Brain microvascular endothelial cell (primary cell): ENCODE results near the gene NELFCD.

Experiments
- DNase-seq: peaks from one replicate; pipeline ENCODE4 v3.0.0-alpha.2; 2020
- H3K27ac ChIP-seq: fragments of 250-450 bp; sonication (Bioruptor Pico); 2 replicates; pipeline ENCODE4 v1.5.1; 2020; ENCODE audit warnings: mild to moderate bottlenecking, moderate library complexity
- H3K27me3 ChIP-seq: fragments of 250-450 bp; sonication (Bioruptor Pico); replicated peaks from 2 replicates; pipeline ENCODE4 v1.5.1; 2020; ENCODE audit warnings: mild to moderate bottlenecking
- H3K36me3 ChIP-seq: fragments of 250-450 bp; sonication (Bioruptor Pico); replicated peaks from 2 replicates; pipeline ENCODE4 v1.5.1; 2020; ENCODE audit warnings: mild to moderate bottlenecking
- H3K4me3 ChIP-seq: 2 replicates; pipeline ENCODE4 v1.5.1; 2011; ENCODE audit warnings: low read depth, mild to moderate bottlenecking, control low read depth, low read length, moderate library complexity
- in situ Hi-C: cut with HindIII; loops from 2 replicates; pipeline ENCODE4 v1.10.0; 2017; ENCODE audit warnings: low sequenced_read_pairs, low pct_ligation_motif_present
- TF ChIP-seq, protein P1 (sequence below): IDR thresholded peaks from 2 replicates; pipeline ENCODE4 v1.5.1; 2011; ENCODE audit warnings: low read depth, mild to moderate bottlenecking, moderate library complexity, low read length, control low read depth, inconsistent platforms; ENCODE audit errors: missing control alignments

The NELFCD gene

GRCh38 chr20:58998656-58999055 is 17.6 kb downstream of the NELFCD start:
- Histone ChIP-seq H3K36me3 (peaks cover 46% of the 10 kb centered on the region), H3K27ac (no peak overlapping the region), H3K4me3 (no peak overlapping the region), H3K27me3 (no peaks in the 10 kb centered on the region)
- TF ChIP-seq, protein P1, sequence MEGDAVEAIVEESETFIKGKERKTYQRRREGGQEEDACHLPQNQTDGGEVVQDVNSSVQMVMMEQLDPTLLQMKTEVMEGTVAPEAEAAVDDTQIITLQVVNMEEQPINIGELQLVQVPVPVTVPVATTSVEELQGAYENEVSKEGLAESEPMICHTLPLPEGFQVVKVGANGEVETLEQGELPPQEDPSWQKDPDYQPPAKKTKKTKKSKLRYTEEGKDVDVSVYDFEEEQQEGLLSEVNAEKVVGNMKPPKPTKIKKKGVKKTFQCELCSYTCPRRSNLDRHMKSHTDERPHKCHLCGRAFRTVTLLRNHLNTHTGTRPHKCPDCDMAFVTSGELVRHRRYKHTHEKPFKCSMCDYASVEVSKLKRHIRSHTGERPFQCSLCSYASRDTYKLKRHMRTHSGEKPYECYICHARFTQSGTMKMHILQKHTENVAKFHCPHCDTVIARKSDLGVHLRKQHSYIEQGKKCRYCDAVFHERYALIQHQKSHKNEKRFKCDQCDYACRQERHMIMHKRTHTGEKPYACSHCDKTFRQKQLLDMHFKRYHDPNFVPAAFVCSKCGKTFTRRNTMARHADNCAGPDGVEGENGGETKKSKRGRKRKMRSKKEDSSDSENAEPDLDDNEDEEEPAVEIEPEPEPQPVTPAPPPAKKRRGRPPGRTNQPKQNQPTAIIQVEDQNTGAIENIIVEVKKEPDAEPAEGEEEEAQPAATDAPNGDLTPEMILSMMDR, result no peak
- in situ Hi-C loops, result no loop called here
- no peak for DNase-seq

GRCh38 chr20:59000326-59000725 is 19.3 kb downstream of the NELFCD start:
- H3K27me3 ChIP-seq, result no peaks in the 10 kb centered on the region
- H3K4me3 ChIP-seq, result no peak overlapping the region
- in situ Hi-C loops, result no loop called here
- no peak overlapping the region for H3K27ac ChIP-seq
- TF ChIP-seq, protein P1, result no peak
- peaks cover 31% of the 10 kb centered on the region for H3K36me3 ChIP-seq
- DNase-seq, result no peak

DNA sequence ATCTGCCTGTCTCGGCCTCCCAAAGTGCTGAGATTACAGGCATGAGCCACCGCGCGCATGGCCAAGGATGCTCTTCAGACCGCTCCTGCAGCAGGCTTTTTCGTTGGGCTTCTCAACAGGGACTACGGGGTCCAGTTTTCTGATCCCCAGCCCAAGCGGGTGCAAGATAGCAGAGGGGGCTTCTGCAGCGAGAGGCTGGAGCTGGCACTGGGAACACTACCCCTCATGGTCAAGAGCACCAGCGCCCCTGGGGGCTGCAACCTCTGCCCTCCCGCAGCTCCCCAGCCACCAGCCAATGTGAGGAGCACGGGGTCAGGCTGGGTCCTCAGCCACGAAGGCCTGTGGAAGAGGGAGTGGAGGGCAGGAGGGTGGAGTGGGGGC is 20.0 kb downstream of the NELFCD start:
- peaks cover 24% of the 10 kb centered on the region for H3K36me3 ChIP-seq
- TF ChIP-seq, protein P1, result no peak
- no peak for DNase-seq
- H3K27ac ChIP-seq, result no peak overlapping the region
- no peaks in the 10 kb centered on the region for H3K27me3 ChIP-seq
- H3K4me3 ChIP-seq, result no peak overlapping the region
- in situ Hi-C loops, result no loop called here

GRCh38 chr20:59001449-59002171 is 20.6 kb downstream of the NELFCD start:
- no peak for DNase-seq
- TF ChIP-seq, protein P1, result no peak
- in situ Hi-C loops, result no loop called here
- H3K36me3 ChIP-seq, result peaks cover 18% of the 10 kb centered on the region
- no peak overlapping the region for H3K27ac ChIP-seq
- H3K4me3 ChIP-seq, result no peak overlapping the region
- H3K27me3 ChIP-seq, result no peaks in the 10 kb centered on the region

DNA sequence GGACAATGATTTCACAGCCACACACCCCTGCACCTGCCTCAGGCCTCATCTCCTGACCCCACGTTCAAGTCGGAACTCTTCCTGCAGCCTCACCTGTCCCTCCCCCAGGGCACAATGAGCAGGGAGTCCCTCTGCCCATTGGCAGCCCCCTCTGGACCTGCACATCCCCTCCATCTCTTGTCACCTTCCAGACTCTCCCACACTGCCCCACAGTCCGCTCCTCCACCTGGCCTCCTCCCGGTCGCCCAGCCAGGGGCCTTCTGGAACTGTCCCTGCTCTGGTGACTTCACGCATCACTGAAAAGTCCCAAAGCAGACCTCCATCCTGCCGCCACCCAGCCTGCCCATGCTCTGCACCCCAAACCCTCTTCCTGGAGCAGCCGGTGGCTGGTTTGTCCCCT is 21.3 kb downstream of the NELFCD start:
- no peaks in the 10 kb centered on the region for H3K27me3 ChIP-seq
- no peak overlapping the region for H3K4me3 ChIP-seq
- in situ Hi-C loops, result no loop called here
- H3K36me3 ChIP-seq, result peaks cover 14% of the 10 kb centered on the region
- TF ChIP-seq, protein P1, result no peak
- no peak overlapping the region for H3K27ac ChIP-seq
- DNase-seq, result no peak

DNA sequence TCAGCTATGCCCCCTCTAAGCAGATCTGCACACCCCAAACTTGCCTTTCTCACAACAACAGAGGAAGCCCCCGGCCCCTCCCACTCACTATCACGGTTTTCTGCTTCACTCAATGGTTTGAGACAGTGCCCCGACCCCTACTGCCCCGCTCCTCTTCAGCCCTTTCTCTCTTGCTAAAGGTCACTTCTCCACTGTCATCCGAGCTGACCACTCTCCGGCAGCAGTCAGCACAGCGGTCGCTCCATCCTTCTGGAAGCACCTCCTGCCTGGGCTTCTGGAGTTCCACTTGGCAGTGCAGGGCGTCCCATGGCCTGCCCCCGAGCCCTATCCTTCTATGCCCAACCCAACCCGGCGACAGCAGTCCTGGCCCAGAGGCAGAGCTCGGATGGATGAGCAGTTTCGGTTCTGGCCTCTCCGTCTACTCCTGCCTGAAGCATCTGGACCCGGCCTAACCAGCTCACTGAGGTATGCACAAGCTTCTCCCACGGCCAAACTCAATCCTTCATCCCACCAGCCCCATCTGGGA is 21.9 kb downstream of the NELFCD start:
- Histone ChIP-seq H3K4me3 (no peak overlapping the region), H3K27me3 (no peaks in the 10 kb centered on the region), H3K36me3 (peaks cover 8% of the 10 kb centered on the region), H3K27ac (no peak overlapping the region)
- DNase-seq, result no peak
- TF ChIP-seq, protein P1, result no peak
- in situ Hi-C loops, result no loop called here
